Liver (tissue), 9 donors: ENCODE measurements around the gene MPPED2. TPM values are rescaled to one million over a fixed set of nuclear protein-coding genes. Genes with fewer than 3 reads are reported as not detected.

Source experiments
- DNase-seq: peaks from one replicate; pipeline ENCODE4 v3.0.0-alpha.2; 2017; ENCODE audit warnings: low spot score
- H3K27ac ChIP-seq, 2 donors: one replicate each; pipeline ENCODE4 v1.7.0; 2013; ENCODE audit warnings: inconsistent platforms in 2 of 2, low read length in 2 of 2, control low read depth in 1 of 2, low read depth in 1 of 2, mild to moderate bottlenecking in 1 of 2
- H3K27me3 ChIP-seq, 4 donors: one replicate each; pipeline versions ENCODE4 v1.6.1 to v1.7.0; 2013; ENCODE audit warnings: low read length in 3 of 4, inconsistent platforms in 1 of 4, mild to moderate bottlenecking in 1 of 4, moderate library complexity in 1 of 4; ENCODE audit not compliant: control insufficient read depth in 4 of 4, insufficient read depth in 4 of 4
- H3K36me3 ChIP-seq, 4 donors: one replicate each; pipeline versions ENCODE4 v1.6.1 to v1.7.0; 2013; ENCODE audit warnings: low read length in 3 of 4, mild to moderate bottlenecking in 3 of 4, low read depth in 1 of 4, moderate library complexity in 1 of 4; ENCODE audit not compliant: control insufficient read depth in 4 of 4, insufficient read depth in 3 of 4
- H3K4me1 ChIP-seq, 4 donors: one replicate each; pipeline versions ENCODE4 v1.6.1 to v1.7.0; 2013; ENCODE audit warnings: low read length in 3 of 4, mild to moderate bottlenecking in 3 of 4, moderate library complexity in 1 of 4; ENCODE audit not compliant: control insufficient read depth in 4 of 4, insufficient read depth in 4 of 4
- H3K4me3 ChIP-seq, 3 donors: one replicate each; pipeline versions ENCODE4 v1.6.1 to v1.7.0; 2013; ENCODE audit warnings: low read length in 3 of 3, control low read depth in 1 of 3, low read depth in 1 of 3, mild to moderate bottlenecking in 1 of 3
- H3K9ac ChIP-seq, 2 donors: one replicate each; pipeline ENCODE4 v1.7.0; 2013; ENCODE audit warnings: low read length in 2 of 2, mild to moderate bottlenecking in 2 of 2, moderate library complexity in 2 of 2, control low read depth in 1 of 2, low read depth in 1 of 2
- H3K9me3 ChIP-seq, 4 donors: one replicate each; pipeline versions ENCODE4 v1.6.1 to v1.7.0; 2013; ENCODE audit warnings: low read length in 3 of 4; ENCODE audit not compliant: control insufficient read depth in 4 of 4
- ATF3 ChIP-seq: IDR thresholded peaks from 2 replicates; pipeline ENCODE4 v1.6.1; 2016; ENCODE audit warnings: antibody characterized with exemption
- FOXA1 ChIP-seq: IDR thresholded peaks from 2 replicates; pipeline ENCODE4 v1.6.1; 2016; ENCODE audit warnings: antibody characterized with exemption
- FOXA2 ChIP-seq: IDR thresholded peaks from 2 replicates; pipeline ENCODE4 v1.6.1; 2016; ENCODE audit warnings: antibody characterized with exemption
- GABPA ChIP-seq, 2 donors: IDR thresholded peaks in 1 of 2; conservative IDR thresholded peaks in 1 of 2; 2 replicates each; pipeline ENCODE4 v1.6.1; 2016; ENCODE audit warnings: antibody characterized with exemption in 2 of 2, mild to moderate bottlenecking in 1 of 2, moderate library complexity in 1 of 2
- HNF4A ChIP-seq, 2 donors: conservative IDR thresholded peaks; 2 replicates each; pipeline ENCODE4 v1.6.1; 2016; ENCODE audit warnings: antibody characterized with exemption in 2 of 2, mild to moderate bottlenecking in 2 of 2
- HNF4G ChIP-seq: IDR thresholded peaks from 2 replicates; pipeline ENCODE4 v1.6.1; 2016; ENCODE audit warnings: antibody characterized with exemption
- JUND ChIP-seq, 2 donors: IDR thresholded peaks; 2 replicates each; pipeline ENCODE4 v1.6.1; 2016; ENCODE audit warnings: antibody characterized with exemption in 2 of 2
- MAX ChIP-seq: IDR thresholded peaks from 2 replicates; pipeline ENCODE4 v1.6.1; 2016; ENCODE audit warnings: antibody characterized with exemption
- NR2F2 ChIP-seq: IDR thresholded peaks from 2 replicates; pipeline ENCODE4 v1.6.1; 2016; ENCODE audit warnings: antibody characterized with exemption
- RAD21 ChIP-seq, 2 donors: IDR thresholded peaks; 2 replicates each; pipeline ENCODE4 v1.6.1; 2016; ENCODE audit warnings: antibody characterized with exemption in 2 of 2, mild to moderate bottlenecking in 2 of 2
- RXRA ChIP-seq, 2 donors: IDR thresholded peaks; 2 replicates each; pipeline ENCODE4 v1.6.1; 2017 to 2018; ENCODE audit warnings: antibody characterized with exemption in 2 of 2, mild to moderate bottlenecking in 1 of 2
- TAF1 ChIP-seq: conservative IDR thresholded peaks from 2 replicates; pipeline ENCODE4 v1.6.1; 2016; ENCODE audit warnings: antibody characterized with exemption, mild to moderate bottlenecking
- YY1 ChIP-seq: IDR thresholded peaks from 2 replicates; pipeline ENCODE4 v1.6.1; 2016; ENCODE audit warnings: antibody characterized with exemption, mild to moderate bottlenecking
- ZBTB33 ChIP-seq: IDR thresholded peaks from 2 replicates; pipeline ENCODE4 v1.6.1; 2016; ENCODE audit warnings: antibody characterized with exemption
- WGBS: extraction: QIAGEN DNeasy Blood & Tissue Kit; methylation state at CpG from one replicate; pipeline ENCODE4 v1.1.7; 2013; 5-methylcytosine and 5-hydroxymethylcytosine counted together
- polyA plus RNA-seq, 2 donors: library from polyadenylated mRNA; stranded (reverse) in 1 of 2; unstranded in 1 of 2; fragments of 200-250 nt in 1 of 2; fragments of >200 nt in 1 of 2; fragmentation: Nextera tagmentation in 1 of 2; extraction: Ambion mirVana in 1 of 2; gene quantifications; one replicate each; pipeline versions ENCODE4 v1.2.1 to v1.2.3, GENCODE V29; 2013 to 2015
- total RNA-seq, 2 donors: library from RNA; depleted of rRNA; stranded (reverse); fragments of >200 nt; gene quantifications; one replicate each; pipeline ENCODE4 v1.2.3, GENCODE V29; 2014
- TF ChIP-seq, protein P1 (sequence below): fragments of 150-350 bp; IDR thresholded peaks from 2 replicates; pipeline ENCODE4 v1.5.1; 2017; ENCODE audit warnings: improper control_type of control experiment, low read depth, low read length; ENCODE audit not compliant: missing input control
- TF ChIP-seq, protein P2 (sequence below): IDR thresholded peaks from 2 replicates; pipeline ENCODE4 v1.6.1; 2016; ENCODE audit warnings: antibody characterized with exemption, mild to moderate bottlenecking
- donor health status: healthy.
- donor health status: healthy.
- donor health status: healthy.
- donor health status: healthy.
- donor health status: healthy.

MPPED2 gene
- total and polyA plus RNA-seq, 4 donors: 0.22 to 1.6 (median 0.47) TPM

DNA sequence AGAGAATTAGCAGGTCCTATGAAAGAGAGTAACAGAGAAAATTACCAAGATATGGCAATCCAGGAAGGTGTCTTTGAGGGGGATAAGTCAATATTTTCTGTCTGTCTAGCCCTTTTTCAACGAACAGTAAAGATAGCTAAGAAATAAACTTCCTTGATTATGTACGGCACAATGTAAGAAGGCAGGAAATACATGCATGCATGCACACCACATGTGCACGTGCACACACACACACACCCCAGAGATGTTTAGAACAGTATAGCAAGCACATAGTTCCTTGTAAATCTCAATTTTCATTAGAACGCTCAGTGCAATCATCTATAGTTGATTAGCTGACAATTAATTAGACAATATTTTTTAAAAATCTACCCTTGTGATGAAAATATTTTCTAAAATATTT lies 74.7 kb downstream of the MPPED2 start:
- Histone ChIP-seq H3K27me3 (no peaks in the 10 kb centered on the region), H3K9ac (no peak overlapping the region), H3K36me3 (no peaks in the 10 kb centered on the region), H3K4me3 (no peak overlapping the region), H3K4me1 (no peaks in the 10 kb centered on the region), H3K9me3 (no peaks in the 10 kb centered on the region), H3K27ac (no peak overlapping the region)
- no peak for DNase-seq
- TF ChIP-seq RAD21 (IDR thresholded peaks at IDR 0.05) (no peak), FOXA1 (no peak), ZBTB33 (no peak), TAF1 (no peak), FOXA2 (no peak), NR2F2 (no peak), HNF4G (no peak), JUND (IDR thresholded peaks at IDR 0.05) (no peak), GABPA (IDR thresholded peaks at IDR 0.05 in 1 of 2, conservative IDR thresholded peaks at IDR 0.05 in 1 of 2) (no peak), YY1 (no peak), HNF4A (conservative IDR thresholded peaks at IDR 0.05) (no peak), MAX (no peak)
- TF ChIP-seq, protein P1, sequence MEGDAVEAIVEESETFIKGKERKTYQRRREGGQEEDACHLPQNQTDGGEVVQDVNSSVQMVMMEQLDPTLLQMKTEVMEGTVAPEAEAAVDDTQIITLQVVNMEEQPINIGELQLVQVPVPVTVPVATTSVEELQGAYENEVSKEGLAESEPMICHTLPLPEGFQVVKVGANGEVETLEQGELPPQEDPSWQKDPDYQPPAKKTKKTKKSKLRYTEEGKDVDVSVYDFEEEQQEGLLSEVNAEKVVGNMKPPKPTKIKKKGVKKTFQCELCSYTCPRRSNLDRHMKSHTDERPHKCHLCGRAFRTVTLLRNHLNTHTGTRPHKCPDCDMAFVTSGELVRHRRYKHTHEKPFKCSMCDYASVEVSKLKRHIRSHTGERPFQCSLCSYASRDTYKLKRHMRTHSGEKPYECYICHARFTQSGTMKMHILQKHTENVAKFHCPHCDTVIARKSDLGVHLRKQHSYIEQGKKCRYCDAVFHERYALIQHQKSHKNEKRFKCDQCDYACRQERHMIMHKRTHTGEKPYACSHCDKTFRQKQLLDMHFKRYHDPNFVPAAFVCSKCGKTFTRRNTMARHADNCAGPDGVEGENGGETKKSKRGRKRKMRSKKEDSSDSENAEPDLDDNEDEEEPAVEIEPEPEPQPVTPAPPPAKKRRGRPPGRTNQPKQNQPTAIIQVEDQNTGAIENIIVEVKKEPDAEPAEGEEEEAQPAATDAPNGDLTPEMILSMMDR: no peak
- TF ChIP-seq, protein P2, sequence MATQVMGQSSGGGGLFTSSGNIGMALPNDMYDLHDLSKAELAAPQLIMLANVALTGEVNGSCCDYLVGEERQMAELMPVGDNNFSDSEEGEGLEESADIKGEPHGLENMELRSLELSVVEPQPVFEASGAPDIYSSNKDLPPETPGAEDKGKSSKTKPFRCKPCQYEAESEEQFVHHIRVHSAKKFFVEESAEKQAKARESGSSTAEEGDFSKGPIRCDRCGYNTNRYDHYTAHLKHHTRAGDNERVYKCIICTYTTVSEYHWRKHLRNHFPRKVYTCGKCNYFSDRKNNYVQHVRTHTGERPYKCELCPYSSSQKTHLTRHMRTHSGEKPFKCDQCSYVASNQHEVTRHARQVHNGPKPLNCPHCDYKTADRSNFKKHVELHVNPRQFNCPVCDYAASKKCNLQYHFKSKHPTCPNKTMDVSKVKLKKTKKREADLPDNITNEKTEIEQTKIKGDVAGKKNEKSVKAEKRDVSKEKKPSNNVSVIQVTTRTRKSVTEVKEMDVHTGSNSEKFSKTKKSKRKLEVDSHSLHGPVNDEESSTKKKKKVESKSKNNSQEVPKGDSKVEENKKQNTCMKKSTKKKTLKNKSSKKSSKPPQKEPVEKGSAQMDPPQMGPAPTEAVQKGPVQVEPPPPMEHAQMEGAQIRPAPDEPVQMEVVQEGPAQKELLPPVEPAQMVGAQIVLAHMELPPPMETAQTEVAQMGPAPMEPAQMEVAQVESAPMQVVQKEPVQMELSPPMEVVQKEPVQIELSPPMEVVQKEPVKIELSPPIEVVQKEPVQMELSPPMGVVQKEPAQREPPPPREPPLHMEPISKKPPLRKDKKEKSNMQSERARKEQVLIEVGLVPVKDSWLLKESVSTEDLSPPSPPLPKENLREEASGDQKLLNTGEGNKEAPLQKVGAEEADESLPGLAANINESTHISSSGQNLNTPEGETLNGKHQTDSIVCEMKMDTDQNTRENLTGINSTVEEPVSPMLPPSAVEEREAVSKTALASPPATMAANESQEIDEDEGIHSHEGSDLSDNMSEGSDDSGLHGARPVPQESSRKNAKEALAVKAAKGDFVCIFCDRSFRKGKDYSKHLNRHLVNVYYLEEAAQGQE: no peak
- WGBS: 79% methylated on average over 4 of the region's 4 CpGs

GRCh38 chr11:30510750-30511149 lies 75.4 kb downstream of the MPPED2 start:
- Histone ChIP-seq H3K27me3 (no peaks in the 10 kb centered on the region), H3K36me3 (no peaks in the 10 kb centered on the region), H3K4me3 (no peak overlapping the region), H3K9ac (no peak overlapping the region), H3K4me1 (peaks cover 0 to 3% (median 0%) of the 10 kb centered on the region in 4 donors), H3K27ac (no peak overlapping the region), H3K9me3 (no peaks in the 10 kb centered on the region)
- TF ChIP-seq FOXA1 (no peak), JUND (IDR thresholded peaks at IDR 0.05) (no peak), ATF3 (no peak), RXRA (IDR thresholded peaks at IDR 0.05) (no peak), HNF4G (no peak), MAX (no peak)
- WGBS: 78% methylated on average over 2 of the region's 2 CpGs
- DNase-seq: no peak
